GM12891 (cell line): Measurements from ENCODE around the gene SAMD10.

ENCODE experiments used
- PAX5 ChIP-seq: IDR thresholded peaks from 2 replicates; pipeline ENCODE4 v1.6.1; 2011; ENCODE audit warnings: low read length, moderate library complexity, mild to moderate bottlenecking; ENCODE audit not compliant: insufficient read depth, severe bottlenecking
- POLR2A ChIP-seq: IDR thresholded peaks from 2 replicates; pipeline ENCODE4 v1.6.1; 2011; ENCODE audit warnings: low read depth, low read length, control low read depth
- POLR2AphosphoS5 ChIP-seq: IDR thresholded peaks from 2 replicates; pipeline ENCODE4 v1.6.1; 2011; ENCODE audit warnings: low read depth, low read length, control low read depth
- SPI1 ChIP-seq: IDR thresholded peaks from 2 replicates; pipeline ENCODE4 v1.6.1; 2011; ENCODE audit warnings: low read depth, low read length, control low read depth
- TAF1 ChIP-seq: IDR thresholded peaks from 2 replicates; pipeline ENCODE4 v1.6.1; 2011; ENCODE audit warnings: low read depth, low read length, control low read depth

GRCh38 chr20:64022671-64023360 is 43.4 kb upstream of the SAMD10 start:
- TF ChIP-seq POLR2A (no peak), SPI1 (no peak), PAX5 (no peak), POLR2AphosphoS5 (no peak; the same call in 1 of the 2 replicates), TAF1 (no peak)
